IMR-90 (cell line): ENCODE data around the gene HOXC6. TPM values are rescaled to one million over a fixed set of nuclear protein-coding genes. Genes with fewer than 3 reads are reported as not detected.

Source experiments
- CEBPB ChIP-seq: IDR thresholded peaks from 2 replicates; pipeline ENCODE4 v1.6.1; 2012; ENCODE audit warnings: low read depth, low read length, improper control_type of control experiment
- FOS ChIP-seq: fragments of 150-350 bp; IDR thresholded peaks from 2 replicates; pipeline ENCODE4 v1.6.1; 2016; ENCODE audit warnings: low read depth, low read length
- MAZ ChIP-seq: IDR thresholded peaks from 2 replicates; pipeline ENCODE4 v1.6.1; 2012; ENCODE audit warnings: low read depth, mild to moderate bottlenecking, low read length, improper control_type of control experiment, moderate library complexity, borderline replicate concordance
- NFE2L2 ChIP-seq: fragments of 150-350 bp; IDR thresholded peaks from 2 replicates; pipeline ENCODE4 v1.6.1; 2016; ENCODE audit warnings: low read depth, mild to moderate bottlenecking, low read length
- RAD21 ChIP-seq: IDR thresholded peaks from 2 replicates; pipeline ENCODE4 v1.6.1; 2012; ENCODE audit warnings: low read length, improper control_type of control experiment
- RCOR1 ChIP-seq: IDR thresholded peaks from 2 replicates; pipeline ENCODE4 v1.6.1; 2012; ENCODE audit warnings: mild to moderate bottlenecking, low read length, improper control_type of control experiment; ENCODE audit not compliant: insufficient replicate concordance
- RFX5 ChIP-seq: IDR thresholded peaks from 2 replicates; pipeline ENCODE4 v1.8.0; 2012; ENCODE audit warnings: low read depth, mild to moderate bottlenecking, low read length, moderate library complexity
- SMC3 ChIP-seq: fragments of 150-350 bp; IDR thresholded peaks from 2 replicates; pipeline ENCODE4 v1.6.1; 2016; ENCODE audit warnings: low read depth, mild to moderate bottlenecking, antibody characterized with exemption, low read length, moderate library complexity
- polyA plus RNA-seq, 3 experiments: library from polyadenylated mRNA; depleted of rRNA; stranded (reverse); fragments of >200 nt; gene quantifications; 2 replicates each; pipeline ENCODE4 v1.2.3, GENCODE V29; 2012; ENCODE audit warnings: low replicate concordance in 1 of 3
- total RNA-seq: library from RNA; depleted of rRNA; stranded (reverse); fragments of >200 nt; gene quantifications from 2 replicates; pipeline ENCODE4 v1.2.3, GENCODE V29; 2012

HOXC6 gene
- total and polyA plus RNA-seq, 2 of the 4 experiments (the other 2 are of a cell fraction) = 1.1 TPM; not detected in 1

GRCh38 chr12:54004841-54005530 is 23.3 kb upstream of the HOXC6 start (continued):
- no peak for TF ChIP-seq NFE2L2
- TF ChIP-seq RFX5 = no peak
- TF ChIP-seq MAZ = no peak
- no peak for TF ChIP-seq CEBPB
- TF ChIP-seq RAD21 = no peak
- no peak for TF ChIP-seq SMC3
- TF ChIP-seq FOS = no peak
- TF ChIP-seq RCOR1 = no peak
